Measurements from ENCODE around the gene MAP3K14. TPM values are rescaled to one million over a fixed set of nuclear protein-coding genes. Genes with fewer than 3 reads are reported as not detected.

MAP3K14 gene
- total and polyA plus RNA-seq, 5 donors = 10.8 to 17.1 (median 15.0) TPM

GRCh38 chr17:45276031-45276430, 40.8 kb downstream of the MAP3K14 start:
- WGBS = 65% methylated on average over 6 of the region's 6 CpGs
- ATAC-seq = no peak

GRCh38 chr17:45274033-45274432, 42.8 kb downstream of the MAP3K14 start:
- H3K27me3 ChIP-seq (ENCODE audit: control insufficient read depth, insufficient read depth) = no peaks in the 10 kb centered on the region
- intact Hi-C loops (cut with DNase I) = loop anchor here in 1 of 4 donors (10.0 kb wide), 1 partner anchor 49 kb away; the partner anchor contains the start of gene FMNL1
- ATAC-seq (no peak), DNase-seq (peak in 2 of 3 donors; percentile 16 to 48)
- no peaks in the 10 kb centered on the region for H3K9me3 ChIP-seq (ENCODE audit: control insufficient read depth, low read length)
- peaks cover 6% of the 10 kb centered on the region for H3K4me1 ChIP-seq (ENCODE audit: control insufficient read depth, insufficient read depth, low read length)
- H3K27ac ChIP-seq (ENCODE audit: low read length) = no peak overlapping the region
- 88% methylated on average over 5 of the region's 5 CpGs for WGBS
- no peak overlapping the region for H3K4me3 ChIP-seq (ENCODE audit: low read length)

More at GRCh38 chr17:45276031-45276430, 40.8 kb downstream of the MAP3K14 start:
- Histone ChIP-seq H3K4me1 (ENCODE audit: control insufficient read depth, insufficient read depth, low read length) (peaks cover 6% of the 10 kb centered on the region), H3K4me3 (ENCODE audit: low read length) (no peak overlapping the region), H3K27ac (ENCODE audit: low read length) (no peak overlapping the region), H3K9me3 (ENCODE audit: control insufficient read depth, low read length) (no peaks in the 10 kb centered on the region), H3K27me3 (ENCODE audit: control insufficient read depth, insufficient read depth) (no peaks in the 10 kb centered on the region)
- intact Hi-C loops (cut with DNase I) = loop anchor here in 3 of 4 donors (5.0 to 10.0 kb wide), 6 partner anchors 36 to 111 kb away; partner anchors contain the start of genes FMNL1 (in 1 of the 3) and MAP3K14 (in 1 of the 3)
- peak in 1 of 3 donors; percentile 43 for DNase-seq

DNA sequence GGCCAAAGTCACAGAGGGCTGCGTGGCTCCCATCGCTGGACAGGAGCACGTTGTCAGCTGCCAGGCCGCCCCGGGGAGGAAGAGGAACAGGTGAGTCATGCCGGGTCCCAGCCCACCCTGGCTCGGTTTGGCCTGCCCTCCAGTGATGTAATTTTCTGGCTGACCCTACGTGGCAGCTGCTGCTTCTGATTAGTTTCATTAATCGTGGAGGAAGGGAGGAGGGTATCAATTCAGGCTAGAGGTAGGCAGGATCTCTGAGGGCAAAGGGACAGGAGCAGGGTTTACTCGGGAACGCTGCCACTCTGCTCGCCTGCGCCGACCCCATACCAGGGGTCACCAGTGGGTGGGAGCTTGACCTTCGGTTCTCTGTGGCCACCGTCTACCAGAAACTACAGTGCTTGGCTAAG, 43.3 kb downstream of the MAP3K14 start:
- DNase-seq = peak in 2 of 3 donors; percentile 60 to 61
- Histone ChIP-seq H3K27ac (ENCODE audit: low read length) (no peak overlapping the region), H3K27me3 (ENCODE audit: control insufficient read depth, insufficient read depth) (no peaks in the 10 kb centered on the region), H3K9me3 (ENCODE audit: control insufficient read depth, low read length) (no peaks in the 10 kb centered on the region), H3K4me1 (ENCODE audit: control insufficient read depth, insufficient read depth, low read length) (peaks cover 3% of the 10 kb centered on the region), H3K4me3 (ENCODE audit: low read length) (no peak overlapping the region)
- 71% methylated on average over 16 of the region's 16 CpGs for WGBS
- intact Hi-C loops (cut with DNase I) = loop anchor here in 1 of 4 donors (10.0 kb wide), 1 partner anchor 49 kb away; the partner anchor contains the start of gene FMNL1
- peak in 1 of 2 donors; percentile 37 for ATAC-seq

- Histone ChIP-seq H3K27ac (ENCODE audit: low read length) (no peak overlapping the region), H3K4me1 (ENCODE audit: control insufficient read depth, insufficient read depth, low read length) (no peaks in the 10 kb centered on the region), H3K4me3 (ENCODE audit: low read length) (no peak overlapping the region), H3K27me3 (ENCODE audit: control insufficient read depth, insufficient read depth) (no peaks in the 10 kb centered on the region), H3K9me3 (ENCODE audit: control insufficient read depth, low read length) (no peaks in the 10 kb centered on the region)
- no peak for DNase-seq
- intact Hi-C loops (cut with DNase I) = loop anchor here in 1 of 4 donors (10.0 kb wide), 1 partner anchor 47 kb away; the partner anchor contains the start of gene FMNL1
- no peak for ATAC-seq
- 94% methylated on average over 3 of the region's 3 CpGs for WGBS
Measured at GRCh38 chr17:45271603-45272002, 45.2 kb downstream of the MAP3K14 start.

GRCh38 chr17:45270828-45271418, 45.9 kb downstream of the MAP3K14 start:
- ATAC-seq (no peak), DNase-seq (peak in 1 of 3 donors; percentile 60)
- Histone ChIP-seq H3K27me3 (ENCODE audit: control insufficient read depth, insufficient read depth) (no peaks in the 10 kb centered on the region), H3K4me1 (ENCODE audit: control insufficient read depth, insufficient read depth, low read length) (no peaks in the 10 kb centered on the region), H3K9me3 (ENCODE audit: control insufficient read depth, low read length) (no peaks in the 10 kb centered on the region), H3K27ac (ENCODE audit: low read length) (no peak overlapping the region), H3K4me3 (ENCODE audit: low read length) (no peak overlapping the region)
- intact Hi-C loops (cut with DNase I) = loop anchor here in 1 of 4 donors (10.0 kb wide), 1 partner anchor 46 kb away; the partner anchor contains the start of gene FMNL1
- WGBS = 78% methylated on average over 13 of the region's 13 CpGs

DNA sequence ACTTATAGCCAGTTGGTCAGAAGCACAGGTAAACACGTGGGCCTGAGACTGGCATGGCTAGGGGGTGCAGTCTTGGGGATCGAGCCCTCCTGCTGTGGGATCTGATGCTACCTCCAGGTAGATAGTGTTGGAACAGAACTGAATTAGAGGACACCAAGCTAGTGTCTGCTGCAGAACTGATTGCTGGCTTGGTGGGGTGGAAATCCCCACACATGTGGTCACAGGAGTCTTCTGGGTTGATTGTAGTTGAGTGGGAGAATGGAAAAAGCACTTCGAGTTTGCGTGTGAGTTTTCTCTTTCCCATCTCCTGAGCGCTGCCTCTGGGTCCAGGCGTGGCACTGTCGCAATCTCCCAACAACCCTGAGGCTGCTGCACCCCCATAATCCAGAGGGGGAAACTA, 46.9 kb downstream of the MAP3K14 start:
- no peaks in the 10 kb centered on the region for H3K4me1 ChIP-seq (ENCODE audit: control insufficient read depth, insufficient read depth, low read length)
- H3K27ac ChIP-seq (ENCODE audit: low read length) = no peak overlapping the region
- H3K4me3 ChIP-seq (ENCODE audit: low read length) = no peak overlapping the region
- intact Hi-C loops (cut with DNase I) = loop anchor here in 2 of 4 donors (5.0 to 10.0 kb wide), 2 partner anchors 45 to 112 kb away; partner anchors contain the start of gene FMNL1 (in 1 of the 2)
- DNase-seq = no peak
- no peaks in the 10 kb centered on the region for H3K9me3 ChIP-seq (ENCODE audit: control insufficient read depth, low read length)
- WGBS = 96% methylated on average over 7 of the region's 7 CpGs
- no peaks in the 10 kb centered on the region for H3K27me3 ChIP-seq (ENCODE audit: control insufficient read depth, insufficient read depth)
- ATAC-seq = no peak

DNA sequence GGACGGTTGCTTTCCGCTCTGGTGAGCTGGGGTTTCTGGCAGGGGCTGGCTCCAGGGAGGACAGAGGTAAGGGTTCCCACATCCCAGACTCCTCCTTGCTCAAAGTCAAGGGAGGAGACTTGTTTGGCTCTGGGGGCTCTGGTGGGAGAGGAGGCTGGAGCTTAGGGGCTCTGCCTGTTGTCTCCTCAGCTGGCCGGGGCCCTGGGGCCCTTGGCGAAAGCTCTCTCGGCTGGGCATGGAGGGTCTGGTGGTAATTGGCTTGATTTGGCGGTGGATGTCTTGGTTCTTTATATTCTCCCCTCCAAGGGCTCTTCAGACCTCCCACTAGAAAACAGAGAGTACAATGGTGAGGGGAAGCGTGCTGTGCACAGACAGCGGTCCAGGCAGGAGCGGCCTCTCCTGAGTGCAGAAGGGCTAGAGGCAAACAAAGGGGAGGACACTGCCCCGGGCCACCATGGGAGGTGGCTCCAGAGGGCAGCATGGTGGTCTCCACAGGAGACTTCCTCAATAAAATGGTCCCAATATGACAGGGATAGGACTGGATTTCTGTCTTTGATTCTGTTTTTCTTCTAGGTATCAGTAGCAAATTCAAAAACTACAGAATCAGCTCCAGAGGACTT, 49.3 kb downstream of the MAP3K14 start:
- H3K27me3 ChIP-seq (ENCODE audit: control insufficient read depth, insufficient read depth) = no peaks in the 10 kb centered on the region
- no peak overlapping the region for H3K4me3 ChIP-seq (ENCODE audit: low read length)
- H3K4me1 ChIP-seq (ENCODE audit: control insufficient read depth, insufficient read depth, low read length) = peaks cover 3% of the 10 kb centered on the region
- H3K9me3 ChIP-seq (ENCODE audit: control insufficient read depth, low read length) = no peaks in the 10 kb centered on the region
- DNase-seq (no peak), ATAC-seq (no peak)
- no peak overlapping the region for H3K27ac ChIP-seq (ENCODE audit: low read length)
- WGBS = 96% methylated on average over 10 of the region's 10 CpGs
- intact Hi-C loops (cut with DNase I) = loop anchor here in 1 of 4 donors (5.0 kb wide), 1 partner anchor 115 kb away; no protein-coding TSS in a partner anchor

- no peak overlapping the region for H3K4me3 ChIP-seq (ENCODE audit: low read length)
- ATAC-seq (no peak), DNase-seq (no peak)
- 89% methylated on average over 13 of the region's 13 CpGs for WGBS
- H3K27me3 ChIP-seq (ENCODE audit: control insufficient read depth, insufficient read depth) = no peaks in the 10 kb centered on the region
- H3K9me3 ChIP-seq (ENCODE audit: control insufficient read depth, low read length) = no peaks in the 10 kb centered on the region
- no peak overlapping the region for H3K27ac ChIP-seq (ENCODE audit: low read length)
- intact Hi-C loops (cut with DNase I) = loop anchor here in 1 of 4 donors (5.0 kb wide), 1 partner anchor 116 kb away; no protein-coding TSS in a partner anchor
- H3K4me1 ChIP-seq (ENCODE audit: control insufficient read depth, insufficient read depth, low read length) = peaks cover 4% of the 10 kb centered on the region
Measured at GRCh38 chr17:45266372-45266926, 50.4 kb downstream of the MAP3K14 start.

GRCh38 chr17:45265821-45266220, 51.0 kb downstream of the MAP3K14 start:
- H3K4me3 ChIP-seq (ENCODE audit: low read length) = no peak overlapping the region
- intact Hi-C loops (cut with DNase I) = loop anchor here in 1 of 4 donors (5.0 kb wide), 1 partner anchor 116 kb away; no protein-coding TSS in a partner anchor
- WGBS = 73% methylated on average over 1 of the region's 1 CpG
- DNase-seq (no peak), ATAC-seq (no peak)
- H3K27me3 ChIP-seq (ENCODE audit: control insufficient read depth, insufficient read depth) = no peaks in the 10 kb centered on the region
- peaks cover 8% of the 10 kb centered on the region for H3K4me1 ChIP-seq (ENCODE audit: control insufficient read depth, insufficient read depth, low read length)
- H3K27ac ChIP-seq (ENCODE audit: low read length) = no peak overlapping the region
- no peaks in the 10 kb centered on the region for H3K9me3 ChIP-seq (ENCODE audit: control insufficient read depth, low read length)

- peaks cover 8% of the 10 kb centered on the region for H3K4me1 ChIP-seq (ENCODE audit: control insufficient read depth, insufficient read depth, low read length)
- H3K4me3 ChIP-seq (ENCODE audit: low read length) = no peak overlapping the region
- no peak overlapping the region for H3K27ac ChIP-seq (ENCODE audit: low read length)
- DNase-seq (no peak), ATAC-seq (no peak)
- 81% methylated on average over 8 of the region's 8 CpGs for WGBS
- intact Hi-C loops (cut with DNase I) = loop anchor here in 1 of 4 donors (5.0 kb wide), 1 partner anchor 117 kb away; no protein-coding TSS in a partner anchor
- no peaks in the 10 kb centered on the region for H3K27me3 ChIP-seq (ENCODE audit: control insufficient read depth, insufficient read depth)
- no peaks in the 10 kb centered on the region for H3K9me3 ChIP-seq (ENCODE audit: control insufficient read depth, low read length)
Measured at GRCh38 chr17:45264988-45265387, 51.8 kb downstream of the MAP3K14 start.

GRCh38 chr17:45264430-45264829, 52.4 kb downstream of the MAP3K14 start:
- ATAC-seq (no peak), DNase-seq (peak in 1 of 3 donors; percentile 52)
- H3K4me1 ChIP-seq (ENCODE audit: control insufficient read depth, insufficient read depth, low read length) = peaks cover 8% of the 10 kb centered on the region
- no peaks in the 10 kb centered on the region for H3K27me3 ChIP-seq (ENCODE audit: control insufficient read depth, insufficient read depth)
- H3K9me3 ChIP-seq (ENCODE audit: control insufficient read depth, low read length) = no peaks in the 10 kb centered on the region
- intact Hi-C loops (cut with DNase I) = no loop called here
- no peak overlapping the region for H3K4me3 ChIP-seq (ENCODE audit: low read length)
- no peak overlapping the region for H3K27ac ChIP-seq (ENCODE audit: low read length)
- 88% methylated on average over 14 of the region's 14 CpGs for WGBS

Data from right cardiac atrium (tissue), 5 donors.